OCI-LY1 (cell line): ENCODE measurements around the gene CARD11.

Experiments used
- H2AFZ ChIP-seq: fragments of 200-600 bp; sonication (generic), shearing (Covaris generic); 2 replicates; pipeline ENCODE4 v1.6.0; 2014; ENCODE audit warnings: antibody characterized with exemption, mild to moderate bottlenecking, low read length
- H3F3A ChIP-seq: fragments of 200-600 bp; sonication (generic), shearing (Covaris generic); 2 replicates; pipeline ENCODE4 v1.6.0; 2014; ENCODE audit warnings: mild to moderate bottlenecking, antibody characterized with exemption, low read length, moderate library complexity; ENCODE audit not compliant: insufficient read depth
- H3K27ac ChIP-seq: fragments of 200-600 bp; sonication (generic); 2 replicates; pipeline ENCODE4 v1.5.1; 2014; ENCODE audit warnings: low read length, mixed run types, mild to moderate bottlenecking, low read depth; ENCODE audit not compliant: poor library complexity, severe bottlenecking
- H3K27me3 ChIP-seq: fragments of 200-600 bp; sonication (generic); 2 replicates; pipeline ENCODE4 v1.6.0; 2014; ENCODE audit warnings: antibody characterized with exemption, mild to moderate bottlenecking, low read length, moderate library complexity; ENCODE audit not compliant: insufficient read depth
- H3K36me3 ChIP-seq: fragments of 200-600 bp; sonication (generic); 2 replicates; pipeline ENCODE4 v1.6.1; 2014; ENCODE audit warnings: mild to moderate bottlenecking, antibody characterized with exemption, low read length, moderate library complexity, mixed read lengths; ENCODE audit not compliant: insufficient read depth
- H3K4me1 ChIP-seq: fragments of 200-600 bp; sonication (generic); 2 replicates; pipeline ENCODE4 v1.5.1; 2014; ENCODE audit warnings: mild to moderate bottlenecking, low read length, moderate library complexity; ENCODE audit not compliant: insufficient read depth, severe bottlenecking
- H3K4me2 ChIP-seq: fragments of 200-600 bp; sonication (generic), shearing (Covaris generic); 2 replicates; pipeline ENCODE4 v1.6.1; 2014; ENCODE audit warnings: low read length
- H3K4me3 ChIP-seq: fragments of 200-600 bp; sonication (generic); 2 replicates; pipeline ENCODE4 v1.5.1; 2014; ENCODE audit warnings: low read length, low read depth, mild to moderate bottlenecking, mixed read lengths; ENCODE audit not compliant: poor library complexity, severe bottlenecking
- H3K79me2 ChIP-seq: fragments of 200-600 bp; shearing (Covaris generic); 2 replicates; pipeline ENCODE4 v1.6.1; 2016; ENCODE audit warnings: mixed run types, low read length, mixed read lengths; ENCODE audit not compliant: insufficient read depth
- H3K9ac ChIP-seq: fragments of 200-600 bp; sonication (generic), shearing (Covaris generic); 2 replicates; pipeline ENCODE4 v1.6.1; 2014; ENCODE audit warnings: mild to moderate bottlenecking, low read length, mixed read lengths
- H3K9me2 ChIP-seq: fragments of 200-600 bp; sonication (generic), shearing (Covaris generic); 2 replicates; pipeline ENCODE4 v1.6.1; 2014; ENCODE audit warnings: low read depth, mild to moderate bottlenecking, low read length, mixed read lengths
- H3K9me3 ChIP-seq: fragments of 200-600 bp; shearing (Covaris generic); 2 replicates; pipeline ENCODE4 v1.6.1; 2014; ENCODE audit warnings: low read length, mixed read lengths
- H4K20me1 ChIP-seq: fragments of 200-600 bp; sonication (generic), shearing (Covaris generic); 2 replicates; pipeline ENCODE4 v1.6.0; 2016; ENCODE audit warnings: mild to moderate bottlenecking, low read length; ENCODE audit not compliant: insufficient read depth
- CTCF ChIP-seq: fragments of 200-600 bp; sonication (generic), shearing (Covaris generic); IDR thresholded peaks from 2 replicates; pipeline ENCODE4 v1.5.1; 2017; ENCODE audit warnings: mild to moderate bottlenecking, antibody characterized with exemption, low read length, moderate library complexity, mixed read lengths
- EZH2 ChIP-seq: fragments of 200-600 bp; sonication (generic), shearing (Covaris generic); IDR thresholded peaks from 2 replicates; pipeline ENCODE4 v1.8.0; 2017; ENCODE audit warnings: borderline replicate concordance, mixed run types, mild to moderate bottlenecking, antibody characterized with exemption, low read length, moderate library complexity, mixed read lengths

Gene CARD11

GRCh38 chr7:3082831-3083230 is 39.2 kb upstream of the CARD11 start:
- no peaks in the 10 kb centered on the region for H3K36me3 ChIP-seq
- H3K4me1 ChIP-seq = no peaks in the 10 kb centered on the region
- no peaks in the 10 kb centered on the region for H3K9me3 ChIP-seq
- no peaks in the 10 kb centered on the region for H3K9me2 ChIP-seq
- H3K79me2 ChIP-seq = no peaks in the 10 kb centered on the region
- H3K4me2 ChIP-seq = no peak overlapping the region
- no peak for TF ChIP-seq EZH2
- TF ChIP-seq CTCF = no peak
- H2AFZ ChIP-seq = no peak overlapping the region
- H4K20me1 ChIP-seq = no peaks in the 10 kb centered on the region
- H3K27me3 ChIP-seq = peaks cover 4% of the 10 kb centered on the region; the same call in 1 of the 2 replicates
- no peaks in the 10 kb centered on the region for H3F3A ChIP-seq
- H3K27ac ChIP-seq = no peak overlapping the region
- H3K9ac ChIP-seq = no peak overlapping the region
- no peak overlapping the region for H3K4me3 ChIP-seq

- Histone ChIP-seq H4K20me1 (no peaks in the 10 kb centered on the region), H3K4me2 (no peak overlapping the region), H3K4me1 (no peaks in the 10 kb centered on the region), H2AFZ (no peak overlapping the region), H3K9me3 (no peaks in the 10 kb centered on the region), H3K27ac (no peak overlapping the region), H3K36me3 (no peaks in the 10 kb centered on the region), H3K27me3 (peaks cover 4% of the 10 kb centered on the region; the same call in 1 of the 2 replicates), H3K9ac (no peak overlapping the region), H3K9me2 (no peaks in the 10 kb centered on the region), H3K4me3 (no peak overlapping the region), H3K79me2 (no peaks in the 10 kb centered on the region), H3F3A (no peaks in the 10 kb centered on the region)
- no peak for TF ChIP-seq EZH2
- TF ChIP-seq CTCF = no peak
Observed at GRCh38 chr7:3082386-3082785, 38.7 kb upstream of the CARD11 start.

GRCh38 chr7:3080106-3080505 is 36.4 kb upstream of the CARD11 start:
- no peaks in the 10 kb centered on the region; the same call in 1 of the 2 replicates for H3K36me3 ChIP-seq

More at GRCh38 chr7:3080106-3080505, 36.4 kb upstream of the CARD11 start:
- no peak overlapping the region for H2AFZ ChIP-seq
- no peaks in the 10 kb centered on the region for H3K9me2 ChIP-seq
- TF ChIP-seq CTCF = no peak
- no peak for TF ChIP-seq EZH2
- H3K4me3 ChIP-seq = no peak overlapping the region
- H4K20me1 ChIP-seq = no peaks in the 10 kb centered on the region
- no peak overlapping the region for H3K27ac ChIP-seq
- H3K9ac ChIP-seq = no peak overlapping the region
- H3K4me1 ChIP-seq = no peaks in the 10 kb centered on the region
- H3K4me2 ChIP-seq = no peak overlapping the region
- peaks cover 12% of the 10 kb centered on the region; the same call in 1 of the 2 replicates for H3K9me3 ChIP-seq
- peaks cover 7% of the 10 kb centered on the region; the same call in 1 of the 2 replicates for H3K27me3 ChIP-seq
- no peaks in the 10 kb centered on the region for H3F3A ChIP-seq
- H3K79me2 ChIP-seq = no peaks in the 10 kb centered on the region
